GM19324 (cell line): Measurements from ENCODE around the gene MEG3.

Source experiments
- ATAC-seq: cut with Tn5 transposase; IDR thresholded peaks from one replicate; pipeline ENCODE4 v1.9.1; 2021; ENCODE audit warnings: mild to moderate bottlenecking, moderate library complexity; ENCODE audit not compliant: unreplicated experiment, low FRiP score

The MEG3 gene

GRCh38 chr14:100861188-100861936, 35.4 kb downstream of the MEG3 start:
- no peak for ATAC-seq

GRCh38 chr14:100861937-100862247, 36.0 kb downstream of the MEG3 start:
- no peak for ATAC-seq

GRCh38 chr14:100862277-100862676, 36.4 kb downstream of the MEG3 start:
- ATAC-seq, result no peak

- ATAC-seq, result no peak
These were observed 36.9 kb downstream of the MEG3 start for GRCh38 chr14:100862793-100863192.

GRCh38 chr14:100864206-100864605, 38.3 kb downstream of the MEG3 start:
- no peak for ATAC-seq

GRCh38 chr14:100864960-100865681, 39.2 kb downstream of the MEG3 start:
- ATAC-seq, result no peak

- no peak for ATAC-seq
These were observed 40.0 kb downstream of the MEG3 start for GRCh38 chr14:100865682-100866591.

GRCh38 chr14:100866666-100867630, 41.0 kb downstream of the MEG3 start:
- ATAC-seq, result no peak

- no peak for ATAC-seq
These were observed 41.9 kb downstream of the MEG3 start for GRCh38 chr14:100867631-100868315.

- ATAC-seq, result no peak
These were observed 42.9 kb downstream of the MEG3 start for GRCh38 chr14:100868621-100869370.

- no peak for ATAC-seq
These were observed 45.6 kb downstream of the MEG3 start for GRCh38 chr14:100871234-100872186.

- no peak for ATAC-seq
These were observed 46.6 kb downstream of the MEG3 start for GRCh38 chr14:100872259-100873095.

- ATAC-seq, result no peak
These were observed 47.2 kb downstream of the MEG3 start for GRCh38 chr14:100873096-100873482.

- no peak for ATAC-seq
These were observed 48.1 kb downstream of the MEG3 start for GRCh38 chr14:100874051-100874410.

GRCh38 chr14:100874411-100875091, 48.6 kb downstream of the MEG3 start:
- no peak for ATAC-seq

- ATAC-seq, result no peak
These were observed 49.2 kb downstream of the MEG3 start for GRCh38 chr14:100875126-100875525.
